NCI-H226 (cell line): ENCODE results near the gene OBP2A.

Source experiments
- DNase-seq: peaks from one replicate; pipeline ENCODE4 v3.0.0-alpha.2; 2015

The OBP2A gene

DNA sequence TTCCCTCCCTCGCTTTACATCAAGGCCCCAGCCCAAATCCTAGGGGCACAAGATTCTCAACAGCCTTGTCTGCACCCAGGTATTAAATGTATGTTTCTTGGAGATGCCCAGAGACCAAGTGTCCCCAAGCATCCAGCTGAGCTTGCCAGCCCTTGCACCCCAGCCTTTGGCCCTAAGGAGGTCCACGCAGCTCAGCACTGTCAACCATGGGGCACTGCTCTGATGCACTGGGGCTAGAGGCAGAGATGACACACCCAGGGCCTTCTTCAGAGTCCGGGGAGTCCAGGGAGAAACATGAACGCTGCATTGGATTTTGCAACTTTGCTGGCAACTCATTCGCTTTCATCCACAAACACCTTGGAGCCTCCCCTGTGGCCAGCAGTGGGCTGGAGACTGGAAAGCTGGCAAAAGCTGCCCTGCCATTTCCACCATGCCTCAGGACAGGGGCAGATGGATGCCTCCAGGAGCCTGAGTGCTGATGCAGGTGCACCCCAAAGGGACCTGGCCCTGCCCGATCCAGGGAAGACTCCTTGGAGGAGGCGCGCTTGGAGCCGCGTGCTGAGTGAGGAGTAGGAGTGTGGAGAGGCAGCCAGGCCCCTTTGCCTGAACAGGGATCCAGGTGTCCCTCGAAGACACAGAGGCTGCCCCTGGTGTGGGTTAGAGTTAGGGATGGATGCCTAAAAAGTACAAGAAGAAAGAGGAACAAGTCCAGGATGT is 34.9 kb downstream of the OBP2A start:
- DNase-seq, result no peak

DNA sequence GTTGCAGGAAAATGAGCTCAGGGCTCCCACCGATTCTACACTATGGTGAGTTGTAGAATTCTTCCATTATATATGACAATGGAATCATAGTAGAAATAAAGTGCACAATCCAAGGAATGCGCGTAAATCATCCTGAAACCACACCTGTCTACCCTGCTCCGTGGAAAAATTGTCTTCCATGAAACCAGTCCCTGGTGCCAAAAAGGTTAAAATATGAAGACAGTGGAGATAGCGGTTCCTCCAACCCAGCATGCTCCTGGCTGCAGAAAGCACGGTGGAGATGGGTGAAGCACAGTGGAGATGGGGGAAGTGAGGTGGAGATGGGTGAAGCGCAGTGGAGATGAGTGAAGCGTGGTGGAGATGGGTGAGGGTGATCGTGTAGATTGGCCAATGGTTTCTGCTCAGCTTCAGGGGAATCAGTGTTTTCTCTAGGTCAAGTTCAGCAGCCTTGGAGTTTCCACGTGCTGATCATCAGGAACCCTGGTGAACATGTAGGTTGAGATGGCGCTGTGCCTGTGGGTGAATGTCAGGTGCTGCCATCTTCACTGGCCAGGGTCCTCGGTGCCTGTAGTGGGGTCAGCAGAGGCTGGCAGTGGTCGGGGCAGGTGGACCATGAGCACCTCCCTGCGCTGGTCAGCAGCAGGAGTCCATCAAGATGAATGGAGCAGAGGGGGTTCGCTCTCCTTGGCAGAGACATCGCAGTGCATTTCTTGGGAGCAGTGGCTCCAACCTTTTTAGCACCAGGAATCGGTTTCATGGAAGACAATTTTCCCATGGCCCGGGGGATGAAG is 35.9 kb downstream of the OBP2A start:
- DNase-seq, result no peak

DNA sequence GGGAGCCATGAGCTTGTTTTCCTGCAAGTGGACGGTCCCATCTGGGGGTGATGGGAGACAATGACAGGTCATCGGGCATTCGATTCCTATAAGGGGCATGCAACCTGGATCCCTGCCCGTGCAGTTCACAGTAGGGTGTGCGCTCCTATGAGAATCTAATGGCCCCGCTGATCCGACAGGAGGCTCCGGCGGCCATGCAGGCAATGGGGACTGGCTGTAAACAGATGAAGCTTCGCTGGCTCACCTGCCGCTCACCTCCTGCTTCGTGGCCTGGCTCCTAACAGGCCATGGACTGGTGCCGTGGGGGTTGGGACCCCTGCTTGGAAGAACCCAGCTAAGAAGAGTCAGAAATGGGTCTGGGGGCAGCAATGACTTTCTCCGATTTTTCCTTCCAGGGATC is 36.6 kb downstream of the OBP2A start:
- no peak for DNase-seq

DNA sequence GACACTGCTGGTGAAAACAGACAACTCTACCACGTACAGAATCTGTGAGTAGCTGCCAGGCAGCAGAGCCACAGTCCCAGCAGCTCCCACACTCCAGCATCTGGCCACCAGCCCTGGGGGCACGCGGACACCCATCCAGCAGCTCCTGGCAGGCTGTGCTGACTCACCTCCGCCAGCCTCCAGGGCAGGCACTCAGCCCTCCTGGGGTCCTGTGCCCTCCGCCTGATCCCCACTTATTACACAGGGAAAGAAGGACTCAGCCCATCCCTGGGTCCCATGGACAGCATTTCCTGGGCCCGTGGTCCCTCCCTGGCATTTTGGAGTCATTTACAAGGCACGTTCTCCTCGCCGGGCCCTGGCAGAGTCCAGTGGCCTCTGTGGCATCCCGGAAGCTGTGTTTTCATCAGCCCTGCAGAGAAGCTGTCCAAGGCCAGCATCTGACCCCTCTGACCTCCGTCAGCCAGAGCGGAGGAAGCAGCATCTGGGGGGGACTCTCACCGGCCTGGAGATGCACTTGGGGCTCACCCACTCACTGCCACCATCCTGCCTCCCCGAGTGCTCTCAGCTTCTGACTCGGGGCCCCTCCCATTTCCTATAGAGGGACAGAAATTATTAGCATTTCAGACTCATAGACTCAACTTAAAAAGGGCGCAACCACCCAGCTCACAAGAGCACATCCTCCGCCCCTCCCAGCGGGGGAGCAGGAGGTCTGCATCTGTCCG is 37.2 kb downstream of the OBP2A start:
- DNase-seq, result no peak

DNA sequence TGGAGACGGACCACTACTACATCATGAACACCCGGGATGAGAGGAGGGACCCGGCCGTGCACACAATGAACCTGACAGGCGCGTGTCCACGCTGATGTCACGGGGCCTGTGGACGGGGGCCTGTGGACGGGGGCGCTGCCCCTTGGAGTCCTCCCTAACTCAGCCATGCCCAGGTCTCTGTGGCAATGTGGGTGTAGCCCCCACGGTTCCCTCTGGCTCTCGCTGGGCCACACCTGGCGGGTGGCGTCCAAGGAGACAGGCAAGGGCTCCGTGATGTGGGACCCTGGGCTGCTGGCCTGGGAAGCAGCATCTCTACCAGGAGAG is 37.7 kb downstream of the OBP2A start:
- DNase-seq, result no peak

DNA sequence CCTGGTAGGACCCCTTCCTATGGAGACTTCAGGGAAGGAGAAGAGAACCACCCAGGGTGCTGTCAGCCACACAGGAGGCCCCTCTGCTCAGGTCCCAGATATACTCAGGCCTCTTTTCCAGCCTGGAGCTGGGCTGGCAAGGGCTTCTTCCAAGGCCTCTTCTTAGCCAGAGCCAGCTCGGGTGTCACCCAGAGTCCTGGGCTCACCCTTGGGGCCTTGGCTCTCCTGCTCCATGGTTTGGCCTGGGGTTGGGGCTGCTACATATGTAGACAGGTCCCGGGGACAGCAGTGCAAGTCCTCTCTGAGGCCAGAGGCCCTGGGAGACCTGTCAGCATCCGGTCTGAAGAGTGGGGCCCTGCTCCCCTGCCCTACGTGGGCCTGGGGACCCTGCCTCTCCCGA is 38.4 kb downstream of the OBP2A start:
- no peak for DNase-seq

DNA sequence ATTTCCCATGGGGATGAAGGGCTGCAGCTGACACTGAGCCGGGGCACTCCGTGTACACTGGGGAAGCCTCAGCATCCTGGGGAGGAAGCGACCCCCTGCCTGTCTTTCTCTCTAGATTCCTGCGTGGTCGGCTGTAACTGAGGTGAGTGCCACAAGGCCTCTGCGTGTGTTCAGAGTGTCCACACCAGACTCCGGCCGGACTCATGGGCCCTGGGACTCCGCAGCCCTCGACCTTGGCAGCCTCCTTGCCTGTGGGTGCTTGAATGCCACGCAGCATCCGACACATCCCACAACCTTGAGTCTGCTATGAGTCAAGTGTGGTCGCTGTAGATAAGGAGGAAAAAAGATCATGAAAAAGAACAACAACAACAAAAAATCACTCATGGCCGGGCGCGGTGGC is 39.0 kb downstream of the OBP2A start:
- DNase-seq, result peak; percentile 32

DNA sequence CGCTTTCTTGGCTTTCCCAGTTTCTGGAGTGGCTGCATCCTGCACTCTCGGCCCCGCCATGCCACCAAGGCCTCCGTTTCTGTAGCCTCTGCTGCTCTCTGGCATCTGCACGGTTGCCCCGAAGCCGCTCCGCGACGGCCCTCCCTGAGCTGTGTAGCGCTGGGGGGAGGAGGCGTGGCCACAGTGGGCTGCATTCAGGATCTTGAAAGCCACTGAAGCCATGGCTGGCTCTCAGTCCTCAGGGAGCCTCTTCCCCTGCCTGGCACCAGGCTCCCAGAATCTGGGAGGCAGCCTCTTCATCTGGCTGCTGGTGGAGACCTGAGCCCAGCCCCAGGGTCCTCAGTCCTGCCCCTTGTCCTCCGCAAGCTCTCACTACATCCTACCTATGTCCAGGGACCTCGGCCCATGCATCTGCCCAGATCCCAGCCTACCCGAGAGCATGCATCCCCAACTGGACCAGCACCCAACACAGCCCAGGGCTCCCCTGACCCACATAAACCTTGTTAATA is 40.7 kb downstream of the OBP2A start:
- no peak for DNase-seq

DNA sequence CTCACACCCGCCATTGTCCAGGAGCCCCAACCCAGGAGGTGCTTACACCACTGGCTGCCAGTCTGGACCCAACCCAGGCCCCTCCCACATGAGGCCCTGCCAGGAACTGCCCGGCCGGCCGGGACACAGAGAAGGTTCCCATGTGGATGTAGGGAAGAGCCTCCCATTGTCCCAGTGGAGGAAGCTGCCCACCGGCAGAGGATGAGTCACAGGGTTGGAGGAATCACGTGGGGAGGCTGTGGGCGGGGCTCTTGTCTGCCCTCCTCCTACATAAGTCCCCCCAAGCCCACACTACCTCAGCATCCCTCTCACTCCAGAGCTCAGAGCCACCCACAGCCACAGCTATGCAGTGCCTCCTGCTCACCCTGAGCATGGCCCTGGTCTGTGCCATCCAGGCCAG is 41.7 kb downstream of the OBP2A start:
- no peak for DNase-seq

DNA sequence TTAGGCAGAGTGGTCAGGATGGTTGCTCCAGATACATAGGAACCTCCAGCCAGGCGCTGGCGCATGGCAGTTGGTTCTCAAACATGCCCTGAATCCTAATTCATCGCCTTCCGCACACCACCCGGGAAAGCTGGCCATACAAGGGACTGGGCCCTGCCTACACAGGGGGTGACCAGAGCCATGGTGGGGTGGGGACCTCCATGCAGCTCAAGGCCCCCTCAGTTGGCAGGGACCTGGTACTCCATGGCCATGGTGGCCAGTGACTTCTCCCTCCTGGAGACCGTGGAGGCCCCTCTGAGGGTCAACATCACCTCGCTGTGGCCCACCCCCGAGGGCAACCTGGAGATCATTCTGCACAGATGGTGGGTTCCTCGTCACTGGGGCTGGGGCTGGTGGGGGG is 42.4 kb downstream of the OBP2A start:
- DNase-seq, result no peak

DNA sequence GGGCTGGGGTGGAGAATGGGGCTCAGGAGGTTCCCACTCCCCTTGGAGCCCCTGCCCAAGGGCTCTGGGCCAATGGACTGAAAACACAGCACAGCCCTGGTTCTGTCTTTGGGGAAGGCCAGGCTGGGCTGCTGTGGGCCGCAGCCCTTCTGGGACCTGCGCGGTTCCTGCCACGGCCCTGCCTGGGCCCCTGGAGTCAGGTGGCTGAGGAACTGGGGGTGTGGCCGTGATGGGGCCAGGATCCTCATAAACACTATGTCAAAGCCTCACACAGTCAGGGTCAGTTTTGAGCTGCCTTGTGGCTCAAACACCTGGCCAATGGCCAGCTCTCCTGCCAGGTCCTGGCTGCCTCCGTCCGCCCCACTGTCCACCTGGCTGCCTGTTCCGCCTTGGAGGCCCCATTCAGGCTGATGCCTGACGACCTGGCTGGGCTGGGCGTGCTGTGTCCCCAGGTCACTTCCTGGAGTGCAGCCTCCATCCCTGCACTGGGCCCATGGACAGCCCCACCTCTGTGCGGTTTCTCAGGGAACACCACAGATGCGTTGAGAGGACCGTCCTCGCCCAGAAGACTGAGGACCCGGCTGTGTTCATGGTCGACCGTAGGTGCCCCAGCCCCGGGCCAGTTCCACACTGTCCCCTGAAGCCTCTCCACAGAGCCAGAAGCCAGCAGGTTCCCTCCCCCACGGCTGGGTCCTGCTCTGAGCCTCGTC is 43.1 kb downstream of the OBP2A start:
- DNase-seq, result no peak

DNA sequence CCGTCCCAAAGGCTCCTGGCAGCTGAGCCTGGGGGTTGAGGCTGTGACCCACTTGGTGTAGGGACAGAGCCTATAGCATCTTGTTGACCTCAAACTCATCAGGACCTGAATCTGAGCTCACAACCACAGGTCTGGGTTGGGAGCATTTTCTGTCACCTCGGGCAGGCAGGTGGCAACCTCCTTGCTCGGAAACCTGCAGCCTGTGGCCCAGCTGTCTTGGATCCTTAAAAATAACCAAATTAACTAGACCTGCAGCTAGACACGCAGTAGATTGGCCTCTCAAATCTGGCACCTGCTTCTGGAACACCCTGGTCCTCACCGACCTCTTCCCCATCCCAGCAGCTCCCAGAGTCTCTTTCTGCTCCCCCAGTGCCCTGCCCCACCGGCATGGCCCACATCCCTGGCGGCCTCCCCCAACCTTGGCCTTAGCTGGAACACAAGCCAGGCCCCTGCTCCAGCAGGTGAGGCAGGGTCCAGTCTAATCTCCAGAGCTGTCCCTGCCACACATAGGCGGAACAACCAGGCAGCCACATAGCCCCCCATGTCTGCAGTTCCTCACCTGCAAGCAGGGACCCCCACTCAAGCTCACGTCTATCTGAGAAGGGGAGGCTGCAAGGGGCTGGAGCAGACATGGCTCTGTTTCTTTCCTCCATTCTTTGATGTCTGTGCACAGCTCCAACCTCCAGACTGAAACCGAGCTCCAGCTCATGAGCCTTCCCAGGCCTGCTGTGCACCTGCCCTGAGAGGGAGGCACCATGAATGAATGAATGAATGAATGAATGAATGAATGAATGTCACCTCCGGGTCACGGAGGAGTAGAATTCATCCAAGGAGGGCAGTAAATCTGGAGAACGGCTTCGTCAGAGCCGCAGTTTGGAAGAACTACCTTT is 43.9 kb downstream of the OBP2A start:
- no peak for DNase-seq

DNA sequence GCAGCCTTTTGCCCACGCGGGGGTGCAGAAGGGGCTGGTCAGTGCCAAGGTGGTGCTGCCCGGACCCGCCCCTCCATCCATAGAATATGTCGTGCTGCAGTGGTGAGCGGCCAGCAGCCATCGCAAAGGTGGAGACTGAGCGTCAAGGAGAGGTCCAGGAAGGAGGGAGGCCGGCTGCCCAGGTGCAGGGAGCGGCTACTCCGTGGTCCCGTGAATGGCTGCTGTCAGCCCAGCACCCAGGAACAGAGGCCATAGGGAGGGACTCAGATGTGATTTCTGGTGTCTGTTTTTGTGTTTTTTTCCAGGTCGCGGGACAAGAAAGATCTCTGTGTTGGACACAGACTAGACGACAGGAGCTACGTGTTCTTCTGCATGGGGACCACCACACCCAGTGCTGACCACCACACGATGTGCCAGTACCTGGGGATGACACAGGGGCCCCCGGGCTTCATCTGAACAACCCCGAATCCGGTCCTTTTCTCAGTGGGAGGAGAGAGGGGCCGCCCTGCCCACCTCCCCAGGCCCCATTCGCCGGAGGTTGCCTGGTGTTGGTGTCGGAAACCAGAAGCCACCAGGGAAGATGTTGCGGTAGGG is 44.7 kb downstream of the OBP2A start:
- DNase-seq, result no peak

DNA sequence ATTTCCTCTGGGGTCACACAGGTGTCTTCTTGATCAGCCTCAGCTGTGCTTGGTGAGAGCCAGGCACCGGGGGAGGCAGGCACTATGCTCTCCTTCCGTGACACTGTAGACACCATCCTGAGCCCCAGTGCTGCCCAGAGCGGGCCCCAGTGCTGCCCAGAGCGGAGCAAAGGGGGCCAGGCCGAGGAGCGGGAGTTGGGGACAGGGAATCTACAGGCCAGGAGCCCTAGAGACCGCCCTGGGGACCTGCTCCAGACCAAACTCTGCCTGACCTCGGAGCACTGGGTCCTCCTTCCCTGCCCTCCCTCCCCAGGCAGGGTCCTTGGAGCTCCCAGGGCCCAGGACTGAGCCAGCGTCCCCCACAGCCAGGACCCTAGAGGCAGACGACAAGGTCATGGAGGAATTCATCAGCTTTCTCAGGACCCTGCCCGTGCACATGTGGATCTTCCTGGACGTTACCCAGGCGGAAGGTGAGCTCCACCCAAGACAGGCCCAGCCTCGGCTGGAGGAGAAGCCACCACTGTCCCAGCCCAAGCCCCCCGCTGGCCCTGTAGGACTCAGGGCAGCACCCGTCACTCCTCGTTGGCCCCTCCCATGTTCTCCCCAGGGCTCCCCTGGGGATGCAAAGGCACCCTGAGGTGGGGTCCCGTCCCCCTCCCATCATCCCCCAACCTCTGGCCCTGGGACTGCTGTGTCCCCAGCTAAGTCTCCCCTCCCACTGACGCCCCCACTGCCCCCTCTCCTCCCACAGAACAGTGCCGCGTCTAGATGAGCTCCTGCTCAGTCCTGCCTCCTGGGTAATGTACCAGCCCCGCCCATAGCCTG is 45.8 kb downstream of the OBP2A start:
- DNase-seq, result no peak

DNA sequence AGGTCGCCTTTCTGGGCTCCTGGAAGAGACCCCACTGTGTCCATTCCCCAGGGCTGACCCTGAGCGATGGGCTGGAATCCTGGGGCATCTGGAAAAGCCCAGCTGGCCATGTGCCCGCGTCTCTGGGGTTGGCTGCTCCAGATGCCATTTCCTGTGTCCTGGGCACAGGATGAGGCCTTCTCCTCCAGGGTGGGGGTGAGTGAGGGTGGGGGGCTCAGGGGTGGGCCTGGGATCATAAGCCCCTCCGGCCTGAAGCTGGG is 46.3 kb downstream of the OBP2A start:
- DNase-seq, result no peak

DNA sequence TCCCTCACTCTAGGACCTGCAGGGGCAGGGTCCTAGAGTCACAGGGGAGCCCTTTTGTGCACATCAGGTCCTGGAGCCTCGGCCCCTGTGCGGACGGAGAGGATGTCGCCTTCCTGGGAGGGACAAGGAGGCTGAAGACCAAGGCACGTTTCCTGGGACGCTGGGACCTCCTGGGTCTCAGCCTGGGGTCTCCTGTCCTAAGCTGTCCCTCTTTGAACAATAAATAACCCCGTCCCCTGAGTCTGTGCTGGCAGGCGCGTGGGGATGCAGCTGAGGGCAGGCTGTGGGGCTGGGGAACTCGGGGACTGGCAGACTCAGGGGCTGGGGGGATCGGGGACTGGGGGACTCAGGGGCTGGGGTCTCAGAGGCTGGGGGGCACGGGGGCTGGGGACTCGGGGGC is 46.7 kb downstream of the OBP2A start:
- DNase-seq, result no peak

DNA sequence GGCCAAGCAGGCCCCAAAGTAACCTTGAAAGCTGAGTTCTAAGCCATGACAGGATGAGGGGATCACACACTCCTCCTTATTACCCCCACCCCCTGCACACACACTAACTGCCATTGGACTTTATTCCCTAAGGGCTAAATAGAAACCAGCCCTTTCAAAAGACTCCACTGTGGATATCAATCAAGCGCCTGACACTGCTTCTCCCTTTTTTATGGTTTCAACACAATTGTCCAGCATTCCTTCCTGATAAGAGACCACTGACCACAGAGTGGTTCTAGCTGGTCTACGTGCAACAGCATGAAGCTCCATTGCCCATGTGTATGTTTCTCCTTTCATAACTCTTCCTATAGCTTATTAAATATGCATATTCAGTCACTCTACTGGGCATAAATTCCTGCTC is 50.3 kb downstream of the OBP2A start:
- peak; percentile 47 for DNase-seq
